Measurements from ENCODE around the gene GABARAP. TPM values are rescaled to one million over a fixed set of nuclear protein-coding genes. Genes with fewer than 3 reads are reported as not detected.
"Not testable (repeated sequence)": the region's sequence is repeated elsewhere in the genome, so short reads cannot be mapped to it uniquely, and the experiment has no call there.

GABARAP gene
- total RNA-seq, 1 experiment from 2014 or later, result 301 TPM

DNA sequence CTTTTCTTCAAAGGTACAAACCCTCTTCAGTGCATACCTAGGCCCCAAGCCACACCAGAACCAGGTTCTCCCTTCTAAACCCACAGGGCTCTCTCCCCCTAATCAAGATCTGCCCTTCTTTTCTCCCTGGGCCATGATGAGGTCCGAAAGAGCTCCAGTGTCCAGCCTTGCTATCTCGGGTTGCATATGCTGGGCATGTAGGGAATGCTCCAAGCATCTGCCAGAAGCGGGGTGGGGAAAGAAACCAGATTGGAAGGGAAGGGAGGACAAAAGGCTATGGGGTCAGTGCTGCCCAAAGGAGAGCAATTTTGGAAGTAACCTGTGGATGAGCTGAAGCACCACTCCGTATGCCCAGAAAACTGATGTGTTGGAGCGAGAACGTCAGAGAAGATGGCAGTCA lies 7.0 kb upstream of the GABARAP start:
- H4K20me1 ChIP-seq (ENCODE audit: insufficient read depth, low read depth, low read length), result peaks cover 17% of the 10 kb centered on the region; the same call in 1 of the 2 replicates
- H3K27ac ChIP-seq (ENCODE audit: low read length), result no peak overlapping the region; the same call in 1 of the 2 replicates
- peak overlapping the region; percentile 91 for H3K4me2 ChIP-seq (ENCODE audit: low read depth, low read length, poor library complexity, severe bottlenecking)
- no peak for DNase-seq
- H2AFZ ChIP-seq (ENCODE audit: low read length), result no peak overlapping the region
- peaks cover 66% of the 10 kb centered on the region for H3K79me2 ChIP-seq (ENCODE audit: low read length)
- H3K27me3 ChIP-seq (ENCODE audit: low read length), result no peaks in the 10 kb centered on the region
- peaks cover 27% of the 10 kb centered on the region for H3K4me1 ChIP-seq (ENCODE audit: low read length)
- peak overlapping the region; percentile 94 for H3K9ac ChIP-seq (ENCODE audit: low read length)
- H3K9me2 ChIP-seq (replicated peaks; ENCODE audit: insufficient read depth, low read length), result no peaks in the 10 kb centered on the region
- H3K4me3 ChIP-seq (ENCODE audit: low read length), result peak overlapping the region; percentile 90; the same call in 1 of the 2 replicates
- no peaks in the 10 kb centered on the region for H3K9me3 ChIP-seq (ENCODE audit: low read length)
- H3K36me3 ChIP-seq (ENCODE audit: insufficient read depth, low read length), result peaks cover 16% of the 10 kb centered on the region; the same call in 1 of the 2 replicates

DNA sequence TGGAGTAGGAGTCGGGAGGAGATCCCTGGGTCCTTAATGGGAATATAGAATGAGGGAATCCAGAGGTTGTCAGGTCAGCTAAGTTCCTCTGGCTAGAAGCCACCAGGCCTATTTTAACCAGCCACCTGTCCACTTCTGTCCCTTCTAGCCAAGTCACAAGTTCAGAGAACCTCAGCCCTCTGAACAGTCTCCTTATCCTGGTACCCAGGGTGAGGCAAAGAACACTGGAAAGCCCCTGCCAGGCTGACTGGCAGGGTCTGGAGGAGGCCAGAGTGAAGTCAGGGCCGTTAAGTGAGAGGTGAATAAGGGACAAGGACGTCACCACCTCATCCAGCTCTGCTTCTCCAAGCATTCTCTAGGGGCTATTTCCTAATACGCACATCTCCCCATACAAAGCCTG lies 6.5 kb upstream of the GABARAP start:
- H3K4me2 ChIP-seq (ENCODE audit: low read depth, low read length, poor library complexity, severe bottlenecking), result peak overlapping the region; percentile 91
- H4K20me1 ChIP-seq (ENCODE audit: insufficient read depth, low read depth, low read length), result peaks cover 17% of the 10 kb centered on the region; the same call in 1 of the 2 replicates
- H3K9me3 ChIP-seq (ENCODE audit: low read length), result no peaks in the 10 kb centered on the region
- H2AFZ ChIP-seq (ENCODE audit: low read length), result no peak overlapping the region
- peaks cover 13% of the 10 kb centered on the region; the same call in 1 of the 2 replicates for H3K36me3 ChIP-seq (ENCODE audit: insufficient read depth, low read length)
- peaks cover 63% of the 10 kb centered on the region for H3K79me2 ChIP-seq (ENCODE audit: low read length)
- no peaks in the 10 kb centered on the region for H3K27me3 ChIP-seq (ENCODE audit: low read length)
- peak overlapping the region; percentile 94 for H3K9ac ChIP-seq (ENCODE audit: low read length)
- peaks cover 27% of the 10 kb centered on the region for H3K4me1 ChIP-seq (ENCODE audit: low read length)
- no peak overlapping the region; the same call in 1 of the 2 replicates for H3K27ac ChIP-seq (ENCODE audit: low read length)
- no peak for DNase-seq
- H3K4me3 ChIP-seq (ENCODE audit: low read length), result no peak overlapping the region
- H3K9me2 ChIP-seq (replicated peaks; ENCODE audit: insufficient read depth, low read length), result no peaks in the 10 kb centered on the region

DNA sequence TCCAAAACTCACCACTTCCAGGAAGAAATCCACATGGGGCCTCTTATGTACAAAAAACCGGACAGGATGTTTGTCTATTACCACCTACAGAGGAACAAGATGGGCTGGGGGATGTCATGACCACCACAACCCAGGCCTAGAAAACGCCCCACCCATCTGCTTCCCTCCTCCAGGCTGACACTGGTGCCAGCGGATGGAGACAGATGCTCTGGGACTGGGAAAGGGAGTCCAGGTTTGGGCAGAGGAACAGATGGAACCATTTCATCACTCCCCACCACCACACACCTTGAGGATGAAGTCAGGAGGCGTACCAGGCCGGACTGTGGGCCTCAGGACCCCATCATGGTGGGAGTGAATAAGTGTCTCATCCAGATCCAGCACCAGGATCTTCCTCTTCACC lies 4.5 kb upstream of the GABARAP start:
- Histone ChIP-seq H4K20me1 (ENCODE audit: insufficient read depth, low read depth, low read length) (peaks cover 17% of the 10 kb centered on the region; the same call in 1 of the 2 replicates), H3K9me3 (ENCODE audit: low read length) (no peaks in the 10 kb centered on the region), H3K4me1 (ENCODE audit: low read length) (peaks cover 30% of the 10 kb centered on the region), H3K9ac (ENCODE audit: low read length) (no peak overlapping the region), H2AFZ (ENCODE audit: low read length) (no peak overlapping the region), H3K27ac (ENCODE audit: low read length) (no peak overlapping the region), H3K36me3 (ENCODE audit: insufficient read depth, low read length) (peaks cover 13% of the 10 kb centered on the region; the same call in 1 of the 2 replicates), H3K9me2 (replicated peaks; ENCODE audit: insufficient read depth, low read length) (no peaks in the 10 kb centered on the region), H3K79me2 (ENCODE audit: low read length) (peaks cover 56% of the 10 kb centered on the region), H3K4me2 (ENCODE audit: low read depth, low read length, poor library complexity, severe bottlenecking) (no peak overlapping the region), H3K27me3 (ENCODE audit: low read length) (no peaks in the 10 kb centered on the region), H3K4me3 (ENCODE audit: low read length) (no peak overlapping the region)
- DNase-seq, result no peak

DNA sequence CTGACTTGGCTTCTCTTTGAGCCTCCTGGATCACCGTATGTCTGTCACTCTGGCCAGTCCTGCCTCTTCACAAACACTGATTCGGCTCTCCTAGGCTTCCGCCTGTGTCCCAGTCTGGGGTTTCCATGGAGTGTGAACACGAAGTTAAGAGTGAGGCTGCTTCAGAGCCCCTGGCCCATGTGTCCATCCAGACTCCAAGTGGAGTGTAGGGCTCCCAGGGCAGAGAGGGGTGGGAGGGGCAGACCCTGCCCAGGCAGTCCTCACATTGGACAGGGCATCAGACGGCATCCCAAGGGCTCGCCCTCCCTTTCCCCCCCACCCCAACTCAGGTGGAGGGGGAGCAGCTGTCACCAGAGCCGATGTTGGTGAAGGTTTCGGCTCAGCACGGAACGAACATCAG lies 1.6 kb upstream of the GABARAP start:
- not testable (repeated sequence) for H3K9ac ChIP-seq (ENCODE audit: low read length); H3K4me2 ChIP-seq (ENCODE audit: low read depth, low read length, poor library complexity, severe bottlenecking); DNase-seq; H3K9me2 ChIP-seq (replicated peaks; ENCODE audit: insufficient read depth, low read length); H3K27me3 ChIP-seq (ENCODE audit: low read length); H3K4me3 ChIP-seq (ENCODE audit: low read length); H4K20me1 ChIP-seq (ENCODE audit: insufficient read depth, low read depth, low read length); H3K27ac ChIP-seq (ENCODE audit: low read length); H2AFZ ChIP-seq (ENCODE audit: low read length); H3K9me3 ChIP-seq (ENCODE audit: low read length)
- Histone ChIP-seq H3K4me1 (ENCODE audit: low read length) (peaks cover 35% of the 10 kb centered on the region), H3K36me3 (ENCODE audit: insufficient read depth, low read length) (peaks cover 13% of the 10 kb centered on the region; the same call in 1 of the 2 replicates), H3K79me2 (ENCODE audit: low read length) (peaks cover 46% of the 10 kb centered on the region)

DNA sequence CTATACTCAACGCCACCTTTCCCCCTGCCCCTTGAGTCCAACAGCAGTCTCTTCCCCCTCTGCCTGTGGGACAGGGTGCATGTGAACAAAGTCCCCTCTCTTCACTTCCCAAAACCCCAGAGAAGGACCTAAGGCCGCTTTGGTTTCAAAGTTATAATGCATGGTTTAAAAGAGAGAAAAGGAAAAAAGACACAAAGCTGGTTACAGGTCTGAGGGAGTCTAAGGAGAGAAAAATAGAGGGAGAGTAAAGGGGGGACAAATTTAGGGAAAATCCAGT lies 1.1 kb upstream of the GABARAP start:
- Histone ChIP-seq H3K9me3 (ENCODE audit: low read length) (no peaks in the 10 kb centered on the region), H2AFZ (ENCODE audit: low read length) (no peak overlapping the region), H3K27ac (ENCODE audit: low read length) (no peak overlapping the region), H4K20me1 (ENCODE audit: insufficient read depth, low read depth, low read length) (no peaks in the 10 kb centered on the region), H3K27me3 (ENCODE audit: low read length) (no peaks in the 10 kb centered on the region), H3K4me2 (ENCODE audit: low read depth, low read length, poor library complexity, severe bottlenecking) (peak overlapping the region; percentile 76), H3K9me2 (replicated peaks; ENCODE audit: insufficient read depth, low read length) (no peaks in the 10 kb centered on the region), H3K79me2 (ENCODE audit: low read length) (peaks cover 45% of the 10 kb centered on the region), H3K36me3 (ENCODE audit: insufficient read depth, low read length) (peaks cover 13% of the 10 kb centered on the region; the same call in 1 of the 2 replicates), H3K4me1 (ENCODE audit: low read length) (peaks cover 31% of the 10 kb centered on the region), H3K9ac (ENCODE audit: low read length) (peak overlapping the region; percentile 98), H3K4me3 (ENCODE audit: low read length) (peak overlapping the region; percentile 97; the same call in 1 of the 2 replicates)
- no peak for DNase-seq

DNA sequence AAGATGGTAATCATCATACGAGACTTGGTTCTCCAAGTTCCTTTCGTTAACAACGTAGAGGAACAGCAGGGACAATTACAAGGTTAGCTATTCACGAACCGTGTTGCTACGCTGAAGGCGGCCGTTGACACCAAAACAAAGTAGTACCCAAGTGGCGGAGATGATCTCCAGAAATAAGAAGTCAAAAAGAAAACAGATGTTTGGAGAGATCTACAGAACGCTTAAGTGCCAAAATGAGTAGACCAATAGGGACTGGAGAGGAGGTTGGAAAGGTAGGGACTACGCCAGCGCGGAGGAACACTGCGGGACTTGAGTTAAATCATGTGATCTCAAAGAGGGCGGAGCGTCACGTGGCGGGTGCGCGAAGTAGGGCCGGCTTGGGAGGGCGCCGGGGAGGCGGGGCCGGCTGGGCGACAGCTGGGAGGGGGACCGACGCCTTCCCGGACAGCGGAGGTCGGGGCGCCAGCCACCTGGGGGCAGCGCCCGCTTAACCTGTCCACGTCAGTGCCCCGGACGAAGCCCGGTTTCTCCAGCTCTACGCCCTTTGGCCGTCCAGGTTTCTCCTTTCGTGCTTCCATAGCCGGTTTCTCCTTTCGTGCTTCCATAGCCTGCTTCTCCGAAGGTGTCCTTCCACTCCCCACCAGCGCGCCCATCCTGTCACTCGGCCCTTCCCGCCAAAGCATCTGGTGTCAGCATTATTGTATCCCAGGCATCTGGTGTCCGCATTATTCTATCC lies 636 bp upstream of the GABARAP start:
- Histone ChIP-seq H3K27me3 (ENCODE audit: low read length) (no peaks in the 10 kb centered on the region), H3K36me3 (ENCODE audit: insufficient read depth, low read length) (peaks cover 13% of the 10 kb centered on the region; the same call in 1 of the 2 replicates), H3K79me2 (ENCODE audit: low read length) (peaks cover 39% of the 10 kb centered on the region), H3K4me2 (ENCODE audit: low read depth, low read length, poor library complexity, severe bottlenecking) (peak overlapping the region; percentile 76), H4K20me1 (ENCODE audit: insufficient read depth, low read depth, low read length) (no peaks in the 10 kb centered on the region), H3K4me1 (ENCODE audit: low read length) (peaks cover 31% of the 10 kb centered on the region), H3K9me2 (replicated peaks; ENCODE audit: insufficient read depth, low read length) (no peaks in the 10 kb centered on the region), H3K27ac (ENCODE audit: low read length) (peak overlapping the region; percentile 76), H3K4me3 (ENCODE audit: low read length) (peak overlapping the region; percentile 97), H3K9ac (ENCODE audit: low read length) (peak overlapping the region; percentile 98), H2AFZ (ENCODE audit: low read length) (peak overlapping the region; percentile 73; the same call in 1 of the 2 replicates), H3K9me3 (ENCODE audit: low read length) (no peaks in the 10 kb centered on the region)
- peak; percentile 97 for DNase-seq

DNA sequence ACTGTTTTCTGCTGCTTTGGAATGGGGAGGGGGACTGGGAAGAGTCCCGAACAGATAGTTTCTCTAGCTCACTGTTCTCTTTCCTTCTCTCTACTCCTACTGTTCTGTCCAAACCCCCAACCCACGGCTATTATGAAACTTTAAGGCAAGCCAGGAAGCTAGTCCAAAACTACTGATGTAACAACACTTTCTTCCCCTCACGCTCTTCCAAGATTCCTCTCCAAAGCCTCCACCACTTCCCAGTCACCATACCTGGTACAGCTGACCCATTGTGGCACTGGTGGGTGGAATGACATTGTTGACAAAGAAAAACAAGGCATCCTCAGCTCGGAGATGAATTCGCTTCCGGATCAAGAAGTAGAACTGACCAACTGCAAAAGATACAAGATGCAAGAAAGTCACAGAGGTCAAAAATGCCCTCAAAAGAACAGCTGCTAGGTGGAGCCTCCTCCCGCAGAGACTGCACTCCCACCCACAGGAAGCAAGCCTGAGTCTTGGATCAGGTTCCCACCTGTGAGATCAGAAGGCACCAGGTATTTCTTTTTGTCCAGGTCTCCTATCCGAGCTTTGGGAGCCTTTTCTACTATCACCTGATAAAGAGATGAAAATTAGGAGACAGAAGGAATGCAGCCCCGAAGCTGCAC lies 1.0 kb downstream of the GABARAP start:
- Histone ChIP-seq H3K27me3 (ENCODE audit: low read length) (no peaks in the 10 kb centered on the region), H3K4me1 (ENCODE audit: low read length) (peaks cover 46% of the 10 kb centered on the region), H3K9me3 (ENCODE audit: low read length) (no peaks in the 10 kb centered on the region), H3K4me2 (ENCODE audit: low read depth, low read length, poor library complexity, severe bottlenecking) (peak overlapping the region; percentile 76), H3K9me2 (replicated peaks; ENCODE audit: insufficient read depth, low read length) (no peaks in the 10 kb centered on the region), H3K79me2 (ENCODE audit: low read length) (peaks cover 34% of the 10 kb centered on the region), H2AFZ (ENCODE audit: low read length) (no peak overlapping the region), H3K27ac (ENCODE audit: low read length) (peak overlapping the region; percentile 76), H3K36me3 (ENCODE audit: insufficient read depth, low read length) (peaks cover 13% of the 10 kb centered on the region; the same call in 1 of the 2 replicates), H3K4me3 (ENCODE audit: low read length) (peak overlapping the region; percentile 97), H3K9ac (ENCODE audit: low read length) (peak overlapping the region; percentile 98), H4K20me1 (ENCODE audit: insufficient read depth, low read depth, low read length) (peaks cover 12% of the 10 kb centered on the region; the same call in 1 of the 2 replicates)
- DNase-seq, result no peak

DNA sequence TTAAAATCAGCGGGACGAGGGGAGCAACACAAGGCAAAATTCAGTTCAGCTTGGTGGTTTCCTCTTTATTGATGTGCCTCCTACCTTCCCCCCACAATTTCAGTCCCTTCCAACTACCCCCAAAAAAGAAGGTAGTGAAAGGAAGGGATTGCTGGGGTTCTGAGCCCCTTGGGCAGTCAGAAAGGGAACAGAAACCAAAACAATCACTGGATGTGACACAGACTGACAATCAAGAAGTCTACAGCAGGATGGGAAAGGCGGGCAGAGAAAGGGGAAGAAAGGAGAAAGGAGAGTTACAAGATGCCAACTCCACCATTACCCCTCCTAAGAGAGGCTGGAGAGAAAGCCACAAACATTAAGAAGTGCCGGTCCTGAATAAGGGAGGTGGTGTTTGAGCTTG lies 1.9 kb downstream of the GABARAP start:
- peaks cover 54% of the 10 kb centered on the region for H3K4me1 ChIP-seq (ENCODE audit: low read length)
- H2AFZ ChIP-seq (ENCODE audit: low read length), result no peak overlapping the region
- H3K4me2 ChIP-seq (ENCODE audit: low read depth, low read length, poor library complexity, severe bottlenecking), result peak overlapping the region; percentile 76
- no peaks in the 10 kb centered on the region for H3K9me3 ChIP-seq (ENCODE audit: low read length)
- peaks cover 12% of the 10 kb centered on the region; the same call in 1 of the 2 replicates for H4K20me1 ChIP-seq (ENCODE audit: insufficient read depth, low read depth, low read length)
- peaks cover 12% of the 10 kb centered on the region; the same call in 1 of the 2 replicates for H3K36me3 ChIP-seq (ENCODE audit: insufficient read depth, low read length)
- H3K4me3 ChIP-seq (ENCODE audit: low read length), result peak overlapping the region; percentile 66
- peak overlapping the region; percentile 65 for H3K27ac ChIP-seq (ENCODE audit: low read length)
- H3K27me3 ChIP-seq (ENCODE audit: low read length), result no peaks in the 10 kb centered on the region
- no peaks in the 10 kb centered on the region for H3K9me2 ChIP-seq (replicated peaks; ENCODE audit: insufficient read depth, low read length)
- DNase-seq, result peak; percentile 67
- H3K9ac ChIP-seq (ENCODE audit: low read length), result peak overlapping the region; percentile 67
- H3K79me2 ChIP-seq (ENCODE audit: low read length), result peaks cover 34% of the 10 kb centered on the region
